Esophagus (tissue), 2 donors: ENCODE results near the gene SMYD4. TPM values are rescaled to one million over a fixed set of nuclear protein-coding genes. Genes with fewer than 3 reads are reported as not detected.
A peak's percentile ranks its signal among the peaks of the same experiment; 100 is the strongest.

ENCODE experiments used
- H3K27ac ChIP-seq, 2 donors: one replicate each; pipeline ENCODE4 v1.5.1; 2013; ENCODE audit warnings: low read depth in 2 of 2, mild to moderate bottlenecking in 2 of 2, inconsistent platforms in 1 of 2, low read length in 1 of 2, moderate library complexity in 1 of 2
- H3K27me3 ChIP-seq, 2 donors: one replicate each; pipeline ENCODE4 v1.6.1; 2013; ENCODE audit warnings: low read length in 2 of 2, control low read depth in 1 of 2, mild to moderate bottlenecking in 1 of 2; ENCODE audit not compliant: insufficient read depth in 2 of 2, control insufficient read depth in 1 of 2
- H3K36me3 ChIP-seq, 2 donors: one replicate each; pipeline ENCODE4 v1.6.1; 2013; ENCODE audit warnings: low read length in 1 of 2; ENCODE audit not compliant: control insufficient read depth in 2 of 2, insufficient read depth in 2 of 2
- H3K4me1 ChIP-seq, 2 donors: one replicate each; pipeline ENCODE4 v1.6.1; 2013; ENCODE audit warnings: low read length in 1 of 2; ENCODE audit not compliant: control insufficient read depth in 2 of 2, insufficient read depth in 2 of 2
- H3K4me3 ChIP-seq, 2 donors: one replicate each; pipeline ENCODE4 v1.5.1; 2013; ENCODE audit warnings: low read length in 2 of 2, mild to moderate bottlenecking in 2 of 2, low read depth in 1 of 2, moderate library complexity in 1 of 2
- H3K9me3 ChIP-seq, 2 donors: one replicate each; pipeline ENCODE4 v1.6.1; 2013; ENCODE audit warnings: mild to moderate bottlenecking in 2 of 2, low read depth in 1 of 2, low read length in 1 of 2, moderate library complexity in 1 of 2; ENCODE audit not compliant: control insufficient read depth in 2 of 2, insufficient read depth in 1 of 2
- WGBS, 2 donors: extraction: QIAGEN DNeasy Blood & Tissue Kit; methylation state at CpG; one replicate each; pipeline ENCODE4 v1.1.7; 2013; 5-methylcytosine and 5-hydroxymethylcytosine counted together
- polyA plus RNA-seq, 2 donors: library from polyadenylated mRNA; stranded (reverse); fragments of 200-250 nt; gene quantifications; one replicate each; pipeline ENCODE4 v1.2.3, GENCODE V29; 2013
- donor health status: healthy with polysubstance abuse.
- donor health status: Bipolar disorder and iron deficiency.

SMYD4 gene
- polyA plus RNA-seq, 2 donors, result 2.1 to 4.0 TPM

DNA sequence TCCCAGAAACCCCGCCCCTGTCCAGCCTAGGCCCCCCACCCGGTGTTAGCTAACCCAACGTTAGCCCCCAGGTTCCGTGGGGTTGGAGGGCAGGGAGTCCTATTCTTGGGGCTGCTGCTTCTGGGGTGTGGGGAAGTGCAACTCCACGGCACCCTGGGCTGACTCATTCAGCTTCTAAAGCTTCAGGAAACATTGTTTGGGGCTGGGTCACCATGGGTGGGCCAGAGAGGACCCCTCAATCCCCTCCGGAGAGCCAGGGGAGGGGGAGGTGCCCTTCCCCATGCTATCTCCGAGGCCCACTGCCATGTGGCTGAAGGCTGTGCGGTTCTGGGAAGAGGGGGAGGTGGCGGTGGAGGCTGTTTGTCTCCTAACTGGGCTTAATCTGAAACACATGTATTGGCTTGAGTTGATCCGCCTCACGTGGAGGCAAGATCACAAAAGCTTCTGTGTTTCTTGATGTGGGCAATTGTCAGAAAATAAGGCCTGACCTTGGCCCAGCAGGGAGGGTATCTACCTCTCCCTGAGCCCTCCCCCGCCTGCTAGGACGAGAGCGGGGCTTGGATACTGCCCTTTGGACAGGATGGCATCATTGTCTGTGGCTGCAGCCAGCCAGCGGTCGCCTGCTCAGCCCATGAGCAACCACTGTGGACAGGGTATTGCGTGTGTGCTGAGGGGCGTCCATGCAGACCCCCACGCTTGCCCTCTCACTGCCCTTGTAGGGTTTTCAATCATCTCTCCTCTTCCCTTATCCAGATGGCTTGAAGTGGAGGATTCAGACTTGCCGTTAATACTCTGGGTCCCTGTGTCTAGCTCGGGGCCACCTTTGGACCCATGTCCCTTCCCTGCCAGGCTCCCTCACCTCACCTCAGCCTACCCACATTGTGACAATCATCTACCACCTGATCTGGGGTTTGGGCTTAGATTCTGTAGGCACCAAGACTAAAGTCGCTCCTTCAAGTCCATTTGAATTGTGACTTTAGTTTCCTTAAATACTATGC lies 66.5 kb downstream of the SMYD4 start:
- H3K36me3 ChIP-seq, result no peaks in the 10 kb centered on the region
- no peaks in the 10 kb centered on the region for H3K9me3 ChIP-seq
- no peak overlapping the region for H3K4me3 ChIP-seq
- H3K27ac ChIP-seq, result peak overlapping the region; percentile 80 to 91
- 47 to 48% methylated on average over 22 of the region's 22 CpGs for WGBS, 2 donors
- H3K27me3 ChIP-seq, result no peaks in the 10 kb centered on the region
- H3K4me1 ChIP-seq, result peaks cover 7 to 11% of the 10 kb centered on the region in 2 donors

GRCh38 chr17:1762233-1762900 lies 67.3 kb downstream of the SMYD4 start:
- 61 to 65% methylated on average over 21 of the region's 21 CpGs for WGBS, 2 donors
- peak overlapping the region; percentile 80 to 84 for H3K27ac ChIP-seq
- H3K36me3 ChIP-seq, result no peaks in the 10 kb centered on the region
- H3K4me1 ChIP-seq, result peaks cover 7 to 11% of the 10 kb centered on the region in 2 donors
- no peaks in the 10 kb centered on the region for H3K9me3 ChIP-seq
- no peaks in the 10 kb centered on the region for H3K27me3 ChIP-seq
- peak overlapping the region; percentile 11 to 12 for H3K4me3 ChIP-seq

DNA sequence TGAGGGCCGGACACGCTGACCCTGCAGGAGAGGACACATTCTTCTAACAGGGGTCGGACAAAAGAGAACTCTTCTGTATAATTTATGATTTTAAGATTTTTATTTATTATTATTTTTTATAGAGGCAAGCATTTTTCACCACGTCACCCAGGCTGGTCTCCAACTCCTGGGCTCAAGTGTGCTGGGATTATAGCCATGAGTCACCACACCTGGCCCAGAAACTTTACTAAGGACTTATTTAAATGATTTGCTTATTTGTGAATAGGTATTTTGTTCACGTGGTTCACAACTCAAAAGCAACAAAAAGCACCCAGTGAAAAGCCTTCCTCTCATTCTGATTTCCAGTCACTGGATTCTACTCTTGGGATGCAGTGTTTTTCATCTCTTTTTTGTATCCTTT lies 70.2 kb downstream of the SMYD4 start:
- Histone ChIP-seq H3K4me3 (no peak overlapping the region), H3K27ac (peak overlapping the region in 1 of 2 donors; percentile 36), H3K27me3 (no peaks in the 10 kb centered on the region), H3K9me3 (no peaks in the 10 kb centered on the region), H3K4me1 (peaks cover 3 to 24% of the 10 kb centered on the region in 2 donors), H3K36me3 (no peaks in the 10 kb centered on the region)
- 49 to 65% methylated on average over 5 of the region's 5 CpGs for WGBS, 2 donors

DNA sequence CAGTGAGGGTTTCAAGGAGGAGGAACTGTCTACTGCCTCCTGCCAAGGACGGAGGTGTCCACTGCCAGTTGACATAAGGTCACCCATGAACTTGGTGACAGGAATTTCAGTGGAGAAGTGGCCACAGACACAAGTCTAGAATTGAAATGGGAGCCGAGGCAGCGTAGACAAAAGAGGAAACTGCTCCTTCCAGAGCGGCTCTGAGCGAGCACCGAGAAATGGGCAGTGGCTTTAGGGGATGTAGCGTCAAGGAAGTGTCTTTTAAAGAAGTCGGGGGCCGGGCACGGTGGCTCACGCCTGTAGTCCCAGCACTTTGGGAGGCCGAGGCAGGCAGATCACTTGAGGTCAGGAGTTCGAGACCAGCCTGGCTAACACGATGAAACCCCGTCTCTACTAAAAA lies 70.9 kb downstream of the SMYD4 start:
- peaks cover 3 to 20% of the 10 kb centered on the region in 2 donors for H3K4me1 ChIP-seq
- no peaks in the 10 kb centered on the region for H3K9me3 ChIP-seq

DNA sequence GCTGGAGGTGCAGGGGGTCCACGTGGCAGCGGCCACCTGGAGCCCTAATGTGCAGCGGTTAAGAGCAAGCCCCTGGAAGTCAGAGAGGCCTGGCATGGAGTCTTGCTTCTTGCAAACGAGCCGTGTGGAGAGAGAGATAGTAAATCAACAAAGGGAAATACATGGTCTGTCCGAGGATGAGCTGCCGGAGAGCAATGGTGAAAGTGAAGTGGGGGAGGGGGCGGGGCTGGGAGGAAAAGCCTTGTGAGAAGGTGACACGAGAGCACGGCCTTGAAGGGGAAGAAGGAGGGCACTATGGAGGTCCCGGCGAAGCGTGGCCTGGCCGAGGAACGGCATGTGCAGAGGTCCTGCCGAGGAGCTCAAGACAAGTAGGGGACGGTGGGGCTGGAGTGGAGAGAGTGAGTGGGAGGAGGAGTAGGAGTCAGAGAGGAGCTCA lies 73.9 kb downstream of the SMYD4 start:
- no peak overlapping the region for H3K27ac ChIP-seq
- H3K36me3 ChIP-seq, result no peaks in the 10 kb centered on the region
- no peaks in the 10 kb centered on the region for H3K27me3 ChIP-seq
- no peaks in the 10 kb centered on the region for H3K9me3 ChIP-seq
- H3K4me3 ChIP-seq, result no peak overlapping the region
- peaks cover 0 to 21% of the 10 kb centered on the region in 2 donors for H3K4me1 ChIP-seq
- WGBS, 2 donors, result 67 to 71% methylated on average over 17 of the region's 17 CpGs

More for the DNA sequence above, 70.9 kb downstream of the SMYD4 start:
- Histone ChIP-seq H3K4me3 (no peak overlapping the region), H3K27me3 (no peaks in the 10 kb centered on the region), H3K36me3 (no peaks in the 10 kb centered on the region), H3K27ac (no peak overlapping the region)
- WGBS, 2 donors, result 75 to 79% methylated on average over 15 of the region's 15 CpGs

GRCh38 chr17:1755252-1755826 lies 74.4 kb downstream of the SMYD4 start:
- no peaks in the 10 kb centered on the region for H3K27me3 ChIP-seq
- no peaks in the 10 kb centered on the region for H3K9me3 ChIP-seq
- 49 to 66% methylated on average over 20 of the region's 20 CpGs for WGBS, 2 donors
- no peak overlapping the region for H3K4me3 ChIP-seq
- H3K4me1 ChIP-seq, result peaks cover 0 to 22% of the 10 kb centered on the region in 2 donors
- H3K36me3 ChIP-seq, result no peaks in the 10 kb centered on the region
- peak overlapping the region in 1 of 2 donors; percentile 31 for H3K27ac ChIP-seq

DNA sequence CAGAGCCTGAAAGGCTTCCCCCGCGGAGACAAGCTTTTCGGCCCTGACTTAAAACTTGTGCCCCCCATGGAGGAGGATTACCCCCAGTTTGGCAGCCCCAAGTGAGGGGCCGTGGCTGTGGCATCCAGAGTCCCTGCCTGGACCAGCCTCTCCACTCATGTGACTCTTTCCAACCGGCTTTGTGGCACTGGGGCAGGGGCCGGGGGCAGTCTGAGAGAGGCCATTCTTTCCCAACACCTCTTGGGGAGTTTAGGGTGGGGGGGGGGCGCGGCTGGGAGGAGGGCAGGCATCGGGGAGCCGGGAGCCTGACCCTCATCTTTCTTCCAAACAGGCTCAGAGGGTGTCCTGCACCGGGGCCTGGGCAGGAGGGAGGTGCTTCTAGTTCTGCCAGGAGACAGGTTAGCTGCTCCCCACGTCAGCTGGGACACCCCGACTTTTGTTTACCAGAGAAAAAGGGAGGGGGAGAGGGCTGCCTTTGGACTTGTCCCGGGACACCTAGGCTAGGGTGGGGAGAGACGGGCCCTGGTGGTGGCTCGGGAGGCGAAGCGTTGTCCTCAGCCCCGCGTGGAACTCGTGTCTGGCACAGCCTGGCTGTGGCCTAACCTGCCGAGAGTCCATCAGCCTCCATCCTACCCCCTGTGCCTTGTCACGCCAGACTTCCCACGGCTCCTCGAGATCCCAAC lies 75.1 kb downstream of the SMYD4 start:
- no peaks in the 10 kb centered on the region for H3K9me3 ChIP-seq
- H3K27ac ChIP-seq, result no peak overlapping the region
- H3K27me3 ChIP-seq, result no peaks in the 10 kb centered on the region
- H3K36me3 ChIP-seq, result no peaks in the 10 kb centered on the region
- H3K4me3 ChIP-seq, result no peak overlapping the region
- WGBS, 2 donors, result 53 to 58% methylated on average over 25 of the region's 25 CpGs
- peaks cover 0 to 22% of the 10 kb centered on the region in 2 donors for H3K4me1 ChIP-seq

DNA sequence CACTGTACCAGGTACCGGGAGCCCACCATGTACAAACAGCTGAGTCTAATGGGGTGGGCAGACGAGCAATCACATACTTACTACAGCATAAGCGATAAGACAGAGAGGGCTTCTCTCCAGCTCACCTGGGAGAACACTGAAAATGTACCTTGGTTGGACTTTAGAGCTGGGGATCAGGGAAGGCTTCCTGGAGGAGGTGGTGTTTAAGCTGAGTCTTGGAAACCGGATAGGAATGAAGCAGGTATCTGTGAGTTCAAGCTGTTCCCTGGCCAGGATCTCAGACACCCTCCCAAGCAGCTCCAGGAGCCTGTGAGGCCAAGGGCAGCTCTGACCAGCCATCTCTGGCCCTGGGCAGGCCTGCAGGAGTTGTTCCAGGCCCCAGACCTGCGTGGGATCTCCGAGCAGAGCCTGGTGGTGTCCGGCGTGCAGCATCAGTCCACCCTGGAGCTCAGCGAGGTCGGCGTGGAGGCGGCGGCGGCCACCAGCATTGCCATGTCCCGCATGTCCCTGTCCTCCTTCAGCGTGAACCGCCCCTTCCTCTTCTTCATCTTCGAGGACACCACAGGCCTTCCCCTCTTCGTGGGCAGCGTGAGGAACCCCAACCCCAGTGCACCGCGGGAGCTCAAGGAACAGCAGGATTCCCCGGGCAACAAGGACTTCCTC lies 75.8 kb downstream of the SMYD4 start:
- Histone ChIP-seq H3K9me3 (no peaks in the 10 kb centered on the region), H3K36me3 (no peaks in the 10 kb centered on the region), H3K27ac (no peak overlapping the region), H3K4me1 (peaks cover 0 to 22% of the 10 kb centered on the region in 2 donors), H3K27me3 (no peaks in the 10 kb centered on the region), H3K4me3 (no peak overlapping the region)
- WGBS, 2 donors, result 84 to 86% methylated on average over 23 of the region's 23 CpGs
